ENCODE results near the gene SPDYC.

Gene SPDYC

GRCh38 chr11:65180877-65181568 lies 11.0 kb downstream of the SPDYC start:
- Mint-ChIP-seq H3K4me3 (peak overlapping the region; percentile 89), H3K27me3 (no peaks in the 10 kb centered on the region), H3K4me1 (ENCODE audit: low read depth) (peaks cover 21% of the 10 kb centered on the region), H3K27ac (peak overlapping the region; percentile 70), H3K36me3 (no peaks in the 10 kb centered on the region), H3K9me3 (ENCODE audit: low read depth) (no peaks in the 10 kb centered on the region)

- H3K9me3 Mint-ChIP-seq (ENCODE audit: low read depth), result no peaks in the 10 kb centered on the region
- H3K27me3 Mint-ChIP-seq, result no peaks in the 10 kb centered on the region
- H3K27ac Mint-ChIP-seq, result peak within 1 kb of the TSS; percentile 70
- no peaks in the 10 kb centered on the region for H3K36me3 Mint-ChIP-seq
- H3K4me1 Mint-ChIP-seq (ENCODE audit: low read depth), result peaks cover 21% of the 10 kb centered on the region
- H3K4me3 Mint-ChIP-seq, result peak within 1 kb of the TSS; percentile 92
Observed at GRCh38 chr11:65181569-65182257, 11.7 kb downstream of the SPDYC start, which contains the start of gene CAPN1. CAPN1 (plus strand) TSS chr11:65181928; CDS start chr11:65182702, 774 bp downstream.

- H3K4me1 Mint-ChIP-seq (ENCODE audit: low read depth), result peaks cover 21% of the 10 kb centered on the region
- H3K36me3 Mint-ChIP-seq, result no peaks in the 10 kb centered on the region
- peak overlapping the region; percentile 82 for H3K4me3 Mint-ChIP-seq
- H3K27ac Mint-ChIP-seq, result peak overlapping the region; percentile 61
- no peaks in the 10 kb centered on the region for H3K27me3 Mint-ChIP-seq
- H3K9me3 Mint-ChIP-seq (ENCODE audit: low read depth), result no peaks in the 10 kb centered on the region
Observed at GRCh38 chr11:65182258-65183170, 12.5 kb downstream of the SPDYC start.

- Mint-ChIP-seq H3K4me1 (ENCODE audit: low read depth) (peaks cover 21% of the 10 kb centered on the region), H3K4me3 (peak overlapping the region; percentile 82), H3K27me3 (no peaks in the 10 kb centered on the region), H3K36me3 (no peaks in the 10 kb centered on the region), H3K9me3 (ENCODE audit: low read depth) (no peaks in the 10 kb centered on the region), H3K27ac (no peak overlapping the region)
Observed at GRCh38 chr11:65183201-65183891, 13.3 kb downstream of the SPDYC start.

- no peaks in the 10 kb centered on the region for H3K27me3 Mint-ChIP-seq
- peaks cover 21% of the 10 kb centered on the region for H3K4me1 Mint-ChIP-seq (ENCODE audit: low read depth)
- H3K36me3 Mint-ChIP-seq, result no peaks in the 10 kb centered on the region
- H3K9me3 Mint-ChIP-seq (ENCODE audit: low read depth), result no peaks in the 10 kb centered on the region
- H3K4me3 Mint-ChIP-seq, result peak overlapping the region; percentile 51
- H3K27ac Mint-ChIP-seq, result no peak overlapping the region
Observed at GRCh38 chr11:65184146-65184545, 14.1 kb downstream of the SPDYC start.

GRCh38 chr11:65185171-65185570 lies 15.1 kb downstream of the SPDYC start:
- Mint-ChIP-seq H3K27me3 (no peaks in the 10 kb centered on the region), H3K4me1 (ENCODE audit: low read depth) (peaks cover 21% of the 10 kb centered on the region), H3K27ac (no peak overlapping the region), H3K36me3 (peaks cover 7% of the 10 kb centered on the region), H3K9me3 (ENCODE audit: low read depth) (no peaks in the 10 kb centered on the region), H3K4me3 (no peak overlapping the region)

GRCh38 chr11:65185869-65186341 lies 15.9 kb downstream of the SPDYC start:
- H3K27me3 Mint-ChIP-seq, result no peaks in the 10 kb centered on the region
- H3K4me1 Mint-ChIP-seq (ENCODE audit: low read depth), result peaks cover 19% of the 10 kb centered on the region
- H3K9me3 Mint-ChIP-seq (ENCODE audit: low read depth), result no peaks in the 10 kb centered on the region
- no peak overlapping the region for H3K4me3 Mint-ChIP-seq
- H3K36me3 Mint-ChIP-seq, result peaks cover 7% of the 10 kb centered on the region
- H3K27ac Mint-ChIP-seq, result no peak overlapping the region

- H3K9me3 Mint-ChIP-seq (ENCODE audit: low read depth), result no peaks in the 10 kb centered on the region
- H3K36me3 Mint-ChIP-seq, result peaks cover 7% of the 10 kb centered on the region
- H3K27me3 Mint-ChIP-seq, result no peaks in the 10 kb centered on the region
- H3K4me1 Mint-ChIP-seq (ENCODE audit: low read depth), result peaks cover 18% of the 10 kb centered on the region
- H3K4me3 Mint-ChIP-seq, result no peak overlapping the region
- H3K27ac Mint-ChIP-seq, result no peak overlapping the region
Observed at GRCh38 chr11:65186701-65187100, 16.7 kb downstream of the SPDYC start.

GRCh38 chr11:65187146-65187675 lies 17.2 kb downstream of the SPDYC start:
- Mint-ChIP-seq H3K27me3 (no peaks in the 10 kb centered on the region), H3K9me3 (ENCODE audit: low read depth) (no peaks in the 10 kb centered on the region), H3K4me3 (no peak overlapping the region), H3K36me3 (peaks cover 8% of the 10 kb centered on the region), H3K27ac (no peak overlapping the region), H3K4me1 (ENCODE audit: low read depth) (peaks cover 19% of the 10 kb centered on the region)

GRCh38 chr11:65187971-65188461 lies 18.0 kb downstream of the SPDYC start:
- no peaks in the 10 kb centered on the region for H3K9me3 Mint-ChIP-seq (ENCODE audit: low read depth)
- H3K4me1 Mint-ChIP-seq (ENCODE audit: low read depth), result peaks cover 12% of the 10 kb centered on the region
- no peak overlapping the region for H3K27ac Mint-ChIP-seq
- no peaks in the 10 kb centered on the region for H3K27me3 Mint-ChIP-seq
- peaks cover 9% of the 10 kb centered on the region for H3K36me3 Mint-ChIP-seq
- no peak overlapping the region for H3K4me3 Mint-ChIP-seq

- Mint-ChIP-seq H3K36me3 (peaks cover 9% of the 10 kb centered on the region), H3K27me3 (no peaks in the 10 kb centered on the region), H3K4me3 (no peak overlapping the region), H3K27ac (no peak overlapping the region), H3K9me3 (ENCODE audit: low read depth) (no peaks in the 10 kb centered on the region), H3K4me1 (ENCODE audit: low read depth) (peaks cover 9% of the 10 kb centered on the region)
Observed at GRCh38 chr11:65188486-65188885, 18.5 kb downstream of the SPDYC start.

GRCh38 chr11:65189191-65189590 lies 19.2 kb downstream of the SPDYC start:
- peaks cover 9% of the 10 kb centered on the region for H3K36me3 Mint-ChIP-seq
- H3K4me3 Mint-ChIP-seq, result no peak overlapping the region
- peaks cover 5% of the 10 kb centered on the region for H3K4me1 Mint-ChIP-seq (ENCODE audit: low read depth)
- no peaks in the 10 kb centered on the region for H3K9me3 Mint-ChIP-seq (ENCODE audit: low read depth)
- H3K27me3 Mint-ChIP-seq, result no peaks in the 10 kb centered on the region
- H3K27ac Mint-ChIP-seq, result no peak overlapping the region

- no peak overlapping the region for H3K27ac Mint-ChIP-seq
- no peak overlapping the region for H3K4me3 Mint-ChIP-seq
Observed at GRCh38 chr11:65194564-65194963, 24.5 kb downstream of the SPDYC start.

GRCh38 chr11:65204143-65204542 lies 34.1 kb downstream of the SPDYC start:
- no peaks in the 10 kb centered on the region for H3K9me3 Mint-ChIP-seq (ENCODE audit: low read depth)
- H3K4me3 Mint-ChIP-seq, result no peak overlapping the region
- H3K27me3 Mint-ChIP-seq, result no peaks in the 10 kb centered on the region
- peaks cover 4% of the 10 kb centered on the region for H3K4me1 Mint-ChIP-seq (ENCODE audit: low read depth)
- peaks cover 6% of the 10 kb centered on the region for H3K36me3 Mint-ChIP-seq
- H3K27ac Mint-ChIP-seq, result no peak overlapping the region

More at GRCh38 chr11:65194564-65194963, 24.5 kb downstream of the SPDYC start:
- Mint-ChIP-seq H3K9me3 (ENCODE audit: low read depth) (no peaks in the 10 kb centered on the region), H3K27me3 (no peaks in the 10 kb centered on the region), H3K4me1 (ENCODE audit: low read depth) (peaks cover 9% of the 10 kb centered on the region), H3K36me3 (peaks cover 15% of the 10 kb centered on the region)

All from activated naive CD8-positive, alpha-beta T cell (primary cell).